ENCODE data around the gene TLE4.

DNA sequence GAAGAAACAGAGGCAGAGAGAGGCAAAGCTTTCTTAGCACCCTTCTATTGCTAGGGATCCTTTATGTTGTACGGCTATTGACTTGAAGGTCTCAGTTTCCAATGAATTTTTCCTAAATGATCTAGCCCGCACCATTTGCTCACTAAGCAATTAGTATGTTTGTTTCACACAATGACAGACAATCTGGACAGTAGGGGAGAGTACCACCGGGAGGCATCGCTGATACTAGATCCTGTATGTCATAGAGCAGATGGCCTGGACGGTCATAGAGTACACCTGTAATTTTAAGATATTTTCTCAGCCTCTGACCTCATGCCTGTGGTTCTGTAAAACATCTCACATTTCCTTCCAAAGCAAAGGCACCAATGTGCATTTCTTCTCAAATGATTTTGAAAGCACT lies 194.3 kb downstream of the TLE4 start:
- TF ChIP-seq POLR2AphosphoS5 (IDR thresholded peaks at IDR 0.05) (no peak), CTCF (IDR thresholded peaks at IDR 0.05) (no peak)

All from stomach (tissue), 4 donors.